HepG2 (cell line): Measurements from ENCODE around the gene ADORA3. TPM values are rescaled to one million over a fixed set of nuclear protein-coding genes. Genes with fewer than 3 reads are reported as not detected.

Source experiments
- HNRNPUL1 ChIP-seq: fragments of 200-400 bp; formaldehyde crosslinking; IDR thresholded peaks from 2 replicates; pipeline ENCODE4 v1.6.1; 2017; ENCODE audit warnings: low read depth, mild to moderate bottlenecking, low read length, moderate library complexity
- JUN ChIP-seq: sonication (generic); formaldehyde crosslinking; IDR thresholded peaks from 2 replicates; pipeline ENCODE4 v1.4.0; 2020; ENCODE audit warnings: mild to moderate bottlenecking, missing genetic modification reagents
- POLR2AphosphoS2 ChIP-seq: IDR thresholded peaks from 2 replicates; pipeline ENCODE4 v1.6.1; 2011; ENCODE audit warnings: low read depth, low read length, improper control_type of control experiment
- PTBP1 ChIP-seq: fragments of 200-400 bp; formaldehyde crosslinking; IDR thresholded peaks from 2 replicates; pipeline ENCODE4 v1.6.1; 2018; ENCODE audit warnings: low read length, low read depth; ENCODE audit not compliant: poor library complexity, severe bottlenecking
- ZFAT ChIP-seq: sonication (generic); formaldehyde crosslinking; conservative IDR thresholded peaks from 2 replicates; pipeline ENCODE4 v1.8.1; 2023; ENCODE audit warnings: missing genetic modification reagents, inconsistent platforms
- ZNF292 ChIP-seq: sonication (generic); formaldehyde crosslinking; IDR thresholded peaks from 2 replicates; pipeline ENCODE4 v1.8.1; 2022; ENCODE audit warnings: mild to moderate bottlenecking, low read depth, missing genetic modification reagents, borderline replicate concordance
- ZNF331 ChIP-seq: sonication (generic); formaldehyde crosslinking; IDR thresholded peaks from 2 replicates; pipeline ENCODE4 v1.4.0; 2020; ENCODE audit warnings: missing genetic modification reagents
- ZNF383 ChIP-seq: sonication (generic); formaldehyde crosslinking; IDR thresholded peaks from 2 replicates; pipeline ENCODE4 v1.4.0; 2020; ENCODE audit warnings: missing genetic modification reagents, mild to moderate bottlenecking, borderline replicate concordance
- ZNF460 ChIP-seq: sonication (generic); formaldehyde crosslinking; IDR thresholded peaks from 2 replicates; pipeline ENCODE4 v1.5.1; 2020; ENCODE audit warnings: missing genetic modification reagents, mild to moderate bottlenecking, borderline replicate concordance
- ZNF777 ChIP-seq: sonication (generic); formaldehyde crosslinking; IDR thresholded peaks from 2 replicates; pipeline ENCODE4 v1.4.0; 2020; ENCODE audit warnings: missing genetic modification reagents
- ZNF841 ChIP-seq: sonication (generic); formaldehyde crosslinking; IDR thresholded peaks from 2 replicates; pipeline ENCODE4 v1.8.1; 2023; ENCODE audit warnings: missing genetic modification reagents, borderline replicate concordance
- polyA plus RNA-seq, 8 experiments: library from polyadenylated mRNA; depleted of rRNA in 3 of 8; stranded (reverse) in 7 of 8; unstranded in 1 of 8; fragments of >200 nt; fragmentation: Illumina TruSeq in 4 of 8; extraction: Trizol in 4 of 8; gene quantifications; 2 replicates each; pipeline versions ENCODE4 v1.2.1 to v1.2.3, GENCODE V29; 2011 to 2016; ENCODE audit warnings: low read depth in 4 of 8, missing spikeins in 1 of 8, mixed read lengths in 1 of 8; ENCODE audit not compliant: insufficient read depth in 1 of 8
- total RNA-seq, 5 experiments: library from RNA; depleted of rRNA; stranded (reverse); fragments of >200 nt; fragmentation: Illumina TruSeq; extraction: Trizol; gene quantifications; 2 replicates each; pipeline ENCODE4 v1.2.3, GENCODE V29; 2016; ENCODE audit warnings: low read depth in 1 of 5
- TF ChIP-seq, protein P1 (sequence below): sonication (generic); formaldehyde crosslinking; IDR thresholded peaks from 2 replicates; pipeline ENCODE4 v1.5.0; 2020; ENCODE audit warnings: mild to moderate bottlenecking, low read depth, missing genetic modification reagents, borderline replicate concordance
- TF ChIP-seq, protein P2 (sequence below): sonication (generic); formaldehyde crosslinking; IDR thresholded peaks from 2 replicates; pipeline ENCODE4 v1.4.0; 2020; ENCODE audit warnings: mild to moderate bottlenecking, missing genetic modification reagents, borderline replicate concordance
- TF ChIP-seq, protein P3 (sequence below): sonication (generic); formaldehyde crosslinking; IDR thresholded peaks from 2 replicates; pipeline ENCODE4 v1.4.0; 2020; ENCODE audit warnings: missing genetic modification reagents
- TF ChIP-seq, protein P4 (sequence below): IDR thresholded peaks from 2 replicates; pipeline ENCODE4 v1.6.1; 2016; ENCODE audit warnings: low read depth, missing genetic modification reagents, missing compliant biosample characterization
- TF ChIP-seq, protein P5 (sequence below): sonication (generic); formaldehyde crosslinking; IDR thresholded peaks from 2 replicates; pipeline ENCODE4 v1.5.1; 2020; ENCODE audit warnings: missing genetic modification reagents, mild to moderate bottlenecking, borderline replicate concordance

The ADORA3 gene
- total and polyA plus RNA-seq, 2 of the 13 experiments (the other 11 are each of a cell fraction or from before 2014, with no cell fraction given), result not detected

DNA sequence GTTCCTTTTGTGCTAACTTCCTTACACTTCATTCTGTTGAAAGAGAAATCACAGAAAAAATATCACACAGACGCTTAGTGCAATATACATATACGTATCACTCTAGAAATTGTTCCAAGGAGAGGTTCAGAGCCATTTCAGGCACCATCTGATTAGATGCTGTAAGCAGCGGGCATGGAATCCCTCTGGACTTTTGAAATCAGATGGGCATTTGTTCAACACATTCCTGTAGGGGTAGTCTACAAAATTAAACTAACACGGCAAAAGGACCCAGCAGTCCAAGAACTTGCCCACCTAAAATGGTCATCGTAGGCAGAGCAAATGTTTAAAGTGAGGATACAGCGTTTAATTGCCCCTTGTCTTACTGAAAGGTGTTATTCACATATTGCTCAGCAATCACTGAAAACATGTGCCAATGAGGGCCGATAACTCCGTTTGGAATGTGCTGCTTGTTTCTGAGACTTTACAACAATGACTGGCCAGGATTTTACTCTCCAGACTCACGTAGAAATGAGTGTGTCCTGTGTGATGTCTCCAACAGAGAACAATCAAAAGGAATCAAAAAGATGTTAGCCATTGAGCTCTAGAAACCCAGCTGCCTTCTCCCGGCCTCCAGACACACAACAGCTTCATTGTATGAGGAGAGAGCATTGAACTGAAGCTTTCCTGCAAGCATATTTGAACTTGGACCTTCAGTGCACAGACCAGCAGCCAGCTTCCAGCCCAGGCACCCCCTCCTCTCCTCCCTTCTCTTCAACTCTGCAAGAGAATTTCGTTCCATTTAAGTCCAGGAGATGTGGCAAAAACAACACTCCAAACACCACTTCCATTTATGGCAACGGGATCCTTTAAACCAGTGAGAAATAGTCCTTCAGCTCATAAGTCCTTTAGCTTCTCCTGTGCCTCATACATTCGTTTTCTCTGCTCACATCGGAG lies 32.1 kb upstream of the ADORA3 start (continued):
- TF ChIP-seq ZFAT (CRISPR knock-in tag), result no peak
- no peak for TF ChIP-seq HNRNPUL1
- TF ChIP-seq, protein P1, sequence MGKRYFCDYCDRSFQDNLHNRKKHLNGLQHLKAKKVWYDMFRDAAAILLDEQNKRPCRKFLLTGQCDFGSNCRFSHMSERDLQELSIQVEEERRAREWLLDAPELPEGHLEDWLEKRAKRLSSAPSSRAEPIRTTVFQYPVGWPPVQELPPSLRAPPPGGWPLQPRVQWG (CRISPR knock-in tag), result no peak
- TF ChIP-seq ZNF841, result no peak
- TF ChIP-seq ZNF292 (CRISPR knock-in tag), result peak; percentile 96
- TF ChIP-seq POLR2AphosphoS2, result no peak
- TF ChIP-seq, protein P2, sequence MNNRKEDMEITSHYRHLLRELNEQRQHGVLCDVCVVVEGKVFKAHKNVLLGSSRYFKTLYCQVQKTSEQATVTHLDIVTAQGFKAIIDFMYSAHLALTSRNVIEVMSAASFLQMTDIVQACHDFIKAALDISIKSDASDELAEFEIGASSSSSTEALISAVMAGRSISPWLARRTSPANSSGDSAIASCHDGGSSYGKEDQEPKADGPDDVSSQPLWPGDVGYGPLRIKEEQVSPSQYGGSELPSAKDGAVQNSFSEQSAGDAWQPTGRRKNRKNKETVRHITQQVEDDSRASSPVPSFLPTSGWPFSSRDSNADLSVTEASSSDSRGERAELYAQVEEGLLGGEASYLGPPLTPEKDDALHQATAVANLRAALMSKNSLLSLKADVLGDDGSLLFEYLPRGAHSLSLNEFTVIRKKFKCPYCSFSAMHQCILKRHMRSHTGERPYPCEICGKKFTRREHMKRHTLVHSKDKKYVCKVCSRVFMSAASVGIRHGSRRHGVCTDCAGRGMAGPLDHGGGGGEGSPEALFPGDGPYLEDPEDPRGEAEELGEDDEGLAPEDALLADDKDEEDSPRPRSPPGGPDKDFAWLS, result no peak
- TF ChIP-seq ZNF331 (CRISPR knock-in tag), result peak; percentile 39; the same call in 1 of the 2 replicates
- no peak for TF ChIP-seq PTBP1
- TF ChIP-seq, protein P3, sequence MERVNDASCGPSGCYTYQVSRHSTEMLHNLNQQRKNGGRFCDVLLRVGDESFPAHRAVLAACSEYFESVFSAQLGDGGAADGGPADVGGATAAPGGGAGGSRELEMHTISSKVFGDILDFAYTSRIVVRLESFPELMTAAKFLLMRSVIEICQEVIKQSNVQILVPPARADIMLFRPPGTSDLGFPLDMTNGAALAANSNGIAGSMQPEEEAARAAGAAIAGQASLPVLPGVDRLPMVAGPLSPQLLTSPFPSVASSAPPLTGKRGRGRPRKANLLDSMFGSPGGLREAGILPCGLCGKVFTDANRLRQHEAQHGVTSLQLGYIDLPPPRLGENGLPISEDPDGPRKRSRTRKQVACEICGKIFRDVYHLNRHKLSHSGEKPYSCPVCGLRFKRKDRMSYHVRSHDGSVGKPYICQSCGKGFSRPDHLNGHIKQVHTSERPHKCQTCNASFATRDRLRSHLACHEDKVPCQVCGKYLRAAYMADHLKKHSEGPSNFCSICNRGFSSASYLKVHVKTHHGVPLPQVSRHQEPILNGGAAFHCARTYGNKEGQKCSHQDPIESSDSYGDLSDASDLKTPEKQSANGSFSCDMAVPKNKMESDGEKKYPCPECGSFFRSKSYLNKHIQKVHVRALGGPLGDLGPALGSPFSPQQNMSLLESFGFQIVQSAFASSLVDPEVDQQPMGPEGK (CRISPR knock-in tag), result peak; percentile 41; the same call in 1 of the 2 replicates
- TF ChIP-seq, protein P4, sequence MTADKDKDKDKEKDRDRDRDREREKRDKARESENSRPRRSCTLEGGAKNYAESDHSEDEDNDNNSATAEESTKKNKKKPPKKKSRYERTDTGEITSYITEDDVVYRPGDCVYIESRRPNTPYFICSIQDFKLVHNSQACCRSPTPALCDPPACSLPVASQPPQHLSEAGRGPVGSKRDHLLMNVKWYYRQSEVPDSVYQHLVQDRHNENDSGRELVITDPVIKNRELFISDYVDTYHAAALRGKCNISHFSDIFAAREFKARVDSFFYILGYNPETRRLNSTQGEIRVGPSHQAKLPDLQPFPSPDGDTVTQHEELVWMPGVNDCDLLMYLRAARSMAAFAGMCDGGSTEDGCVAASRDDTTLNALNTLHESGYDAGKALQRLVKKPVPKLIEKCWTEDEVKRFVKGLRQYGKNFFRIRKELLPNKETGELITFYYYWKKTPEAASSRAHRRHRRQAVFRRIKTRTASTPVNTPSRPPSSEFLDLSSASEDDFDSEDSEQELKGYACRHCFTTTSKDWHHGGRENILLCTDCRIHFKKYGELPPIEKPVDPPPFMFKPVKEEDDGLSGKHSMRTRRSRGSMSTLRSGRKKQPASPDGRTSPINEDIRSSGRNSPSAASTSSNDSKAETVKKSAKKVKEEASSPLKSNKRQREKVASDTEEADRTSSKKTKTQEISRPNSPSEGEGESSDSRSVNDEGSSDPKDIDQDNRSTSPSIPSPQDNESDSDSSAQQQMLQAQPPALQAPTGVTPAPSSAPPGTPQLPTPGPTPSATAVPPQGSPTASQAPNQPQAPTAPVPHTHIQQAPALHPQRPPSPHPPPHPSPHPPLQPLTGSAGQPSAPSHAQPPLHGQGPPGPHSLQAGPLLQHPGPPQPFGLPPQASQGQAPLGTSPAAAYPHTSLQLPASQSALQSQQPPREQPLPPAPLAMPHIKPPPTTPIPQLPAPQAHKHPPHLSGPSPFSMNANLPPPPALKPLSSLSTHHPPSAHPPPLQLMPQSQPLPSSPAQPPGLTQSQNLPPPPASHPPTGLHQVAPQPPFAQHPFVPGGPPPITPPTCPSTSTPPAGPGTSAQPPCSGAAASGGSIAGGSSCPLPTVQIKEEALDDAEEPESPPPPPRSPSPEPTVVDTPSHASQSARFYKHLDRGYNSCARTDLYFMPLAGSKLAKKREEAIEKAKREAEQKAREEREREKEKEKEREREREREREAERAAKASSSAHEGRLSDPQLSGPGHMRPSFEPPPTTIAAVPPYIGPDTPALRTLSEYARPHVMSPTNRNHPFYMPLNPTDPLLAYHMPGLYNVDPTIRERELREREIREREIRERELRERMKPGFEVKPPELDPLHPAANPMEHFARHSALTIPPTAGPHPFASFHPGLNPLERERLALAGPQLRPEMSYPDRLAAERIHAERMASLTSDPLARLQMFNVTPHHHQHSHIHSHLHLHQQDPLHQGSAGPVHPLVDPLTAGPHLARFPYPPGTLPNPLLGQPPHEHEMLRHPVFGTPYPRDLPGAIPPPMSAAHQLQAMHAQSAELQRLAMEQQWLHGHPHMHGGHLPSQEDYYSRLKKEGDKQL, result no peak
- no peak for TF ChIP-seq ZNF383 (CRISPR knock-in tag)
- no peak for TF ChIP-seq ZNF460 (CRISPR knock-in tag)
- TF ChIP-seq, protein P5, sequence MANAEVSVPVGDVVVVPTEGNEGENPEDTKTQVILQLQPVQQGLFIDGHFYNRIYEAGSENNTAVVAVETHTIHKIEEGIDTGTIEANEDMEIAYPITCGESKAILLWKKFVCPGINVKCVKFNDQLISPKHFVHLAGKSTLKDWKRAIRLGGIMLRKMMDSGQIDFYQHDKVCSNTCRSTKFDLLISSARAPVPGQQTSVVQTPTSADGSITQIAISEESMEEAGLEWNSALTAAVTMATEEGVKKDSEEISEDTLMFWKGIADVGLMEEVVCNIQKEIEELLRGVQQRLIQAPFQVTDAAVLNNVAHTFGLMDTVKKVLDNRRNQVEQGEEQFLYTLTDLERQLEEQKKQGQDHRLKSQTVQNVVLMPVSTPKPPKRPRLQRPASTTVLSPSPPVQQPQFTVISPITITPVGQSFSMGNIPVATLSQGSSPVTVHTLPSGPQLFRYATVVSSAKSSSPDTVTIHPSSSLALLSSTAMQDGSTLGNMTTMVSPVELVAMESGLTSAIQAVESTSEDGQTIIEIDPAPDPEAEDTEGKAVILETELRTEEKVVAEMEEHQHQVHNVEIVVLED (CRISPR knock-in tag), result no peak
- no peak for TF ChIP-seq ZNF777 (CRISPR knock-in tag)
- peak; percentile 17; the same call in 1 of the 2 replicates for TF ChIP-seq JUN
